Gastroesophageal sphincter (tissue), 3 donors: ENCODE results near the gene CGN.

ENCODE experiments used
- EP300 ChIP-seq: sonication (generic); formaldehyde crosslinking; IDR thresholded peaks from one replicate; pipeline ENCODE4 v1.6.1; 2017; ENCODE audit warnings: antibody characterized with exemption, mild to moderate bottlenecking
- POLR2A ChIP-seq, 2 donors: fragments of 450-650 bp; IDR thresholded peaks; one replicate each; pipeline ENCODE4 v1.6.1; 2017; ENCODE audit warnings: antibody characterized with exemption in 2 of 2, mild to moderate bottlenecking in 2 of 2, moderate library complexity in 1 of 2
- POLR2AphosphoS5 ChIP-seq: sonication (generic); formaldehyde crosslinking; IDR thresholded peaks from one replicate; pipeline ENCODE4 v1.6.1; 2017; ENCODE audit warnings: antibody characterized with exemption
- TF ChIP-seq, protein P1 (sequence below), 4 experiments: fragments of 200-600 bp in 2 of 4; fragments of 450-650 bp in 2 of 4; sonication (generic) in 1 of 4; IDR thresholded peaks; one replicate each; pipeline ENCODE4 v1.5.1; 2017 to 2019; ENCODE audit warnings: antibody characterized with exemption in 4 of 4, mild to moderate bottlenecking in 2 of 4, moderate library complexity in 2 of 4

GRCh38 chr1:151477066-151477465 lies 34.1 kb upstream of the CGN start:
- TF ChIP-seq, protein P1, sequence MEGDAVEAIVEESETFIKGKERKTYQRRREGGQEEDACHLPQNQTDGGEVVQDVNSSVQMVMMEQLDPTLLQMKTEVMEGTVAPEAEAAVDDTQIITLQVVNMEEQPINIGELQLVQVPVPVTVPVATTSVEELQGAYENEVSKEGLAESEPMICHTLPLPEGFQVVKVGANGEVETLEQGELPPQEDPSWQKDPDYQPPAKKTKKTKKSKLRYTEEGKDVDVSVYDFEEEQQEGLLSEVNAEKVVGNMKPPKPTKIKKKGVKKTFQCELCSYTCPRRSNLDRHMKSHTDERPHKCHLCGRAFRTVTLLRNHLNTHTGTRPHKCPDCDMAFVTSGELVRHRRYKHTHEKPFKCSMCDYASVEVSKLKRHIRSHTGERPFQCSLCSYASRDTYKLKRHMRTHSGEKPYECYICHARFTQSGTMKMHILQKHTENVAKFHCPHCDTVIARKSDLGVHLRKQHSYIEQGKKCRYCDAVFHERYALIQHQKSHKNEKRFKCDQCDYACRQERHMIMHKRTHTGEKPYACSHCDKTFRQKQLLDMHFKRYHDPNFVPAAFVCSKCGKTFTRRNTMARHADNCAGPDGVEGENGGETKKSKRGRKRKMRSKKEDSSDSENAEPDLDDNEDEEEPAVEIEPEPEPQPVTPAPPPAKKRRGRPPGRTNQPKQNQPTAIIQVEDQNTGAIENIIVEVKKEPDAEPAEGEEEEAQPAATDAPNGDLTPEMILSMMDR (IDR thresholded peaks at IDR 0.05) = no peak
- no peak for TF ChIP-seq POLR2AphosphoS5
- no peak for TF ChIP-seq POLR2A (IDR thresholded peaks at IDR 0.05)
- no peak for TF ChIP-seq EP300
